NB4 (cell line): ENCODE data around the gene P2RX7.
"Not testable (repeated sequence)": the region's sequence is repeated elsewhere in the genome, so short reads cannot be mapped to it uniquely, and the experiment has no call there.

Experiments
- CTCF ChIP-seq: IDR thresholded peaks from one replicate; pipeline ENCODE4 v1.5.1; 2012; ENCODE audit warnings: low read depth, low read length
- MAX ChIP-seq: IDR thresholded peaks from 2 replicates; pipeline ENCODE4 v1.6.1; 2011; ENCODE audit warnings: low read depth, low read length
- MYC ChIP-seq: IDR thresholded peaks from 2 replicates; pipeline ENCODE4 v1.6.1; 2011; ENCODE audit warnings: low read depth, low read length
- POLR2A ChIP-seq: IDR thresholded peaks from 2 replicates; pipeline ENCODE4 v1.6.1; 2011; ENCODE audit warnings: mild to moderate bottlenecking; ENCODE audit not compliant: insufficient read length; ENCODE audit errors: extremely low read depth

- not testable (repeated sequence) for TF ChIP-seq CTCF, POLR2A, MAX, MYC
These were observed 75.9 kb downstream of the P2RX7 start for GRCh38 chr12:121208571-121208970.
